Measurements from ENCODE around the gene XKR7.

- peak; percentile 27 for TF ChIP-seq CTCF (IDR thresholded peaks at IDR 0.05)
- no peak for TF ChIP-seq EZH2 (IDR thresholded peaks at IDR 0.05; ENCODE audit: borderline replicate concordance, insufficient read depth, low read depth, low read length, poor library complexity, severe bottlenecking)
Measured at GRCh38 chr20:32024683-32025295, 56.8 kb downstream of the XKR7 start.

All from B cell (primary cell).